Neural progenitor cell (in vitro differentiated cells): ENCODE data around the gene WNK1. TPM values are rescaled to one million over a fixed set of nuclear protein-coding genes. Genes with fewer than 3 reads are reported as not detected.

Experiments
- DNase-seq: peaks from one replicate; pipeline ENCODE4 v3.0.0-alpha.2; 2016; ENCODE audit warnings: low spot score
- H2AFZ ChIP-seq: fragments of 200-600 bp; sonication (generic); replicated peaks from 2 replicates; pipeline ENCODE4 v1.6.1; 2016; ENCODE audit warnings: antibody characterized with exemption
- H3F3A ChIP-seq: fragments of 200-600 bp; sonication (generic); 2 replicates; pipeline ENCODE4 v1.6.1; 2016; ENCODE audit warnings: antibody characterized with exemption, low read depth
- H3K27ac ChIP-seq: fragments of 200-600 bp; sonication (generic); 2 replicates; pipeline ENCODE4 v1.5.1; 2016; ENCODE audit warnings: mild to moderate bottlenecking
- H3K27me3 ChIP-seq: fragments of 200-600 bp; sonication (generic); 2 replicates; pipeline ENCODE4 v1.6.1; 2016; ENCODE audit warnings: mild to moderate bottlenecking, moderate library complexity
- H3K36me3 ChIP-seq: fragments of 200-600 bp; sonication (generic); 2 replicates; pipeline ENCODE4 v1.5.1; 2016
- H3K4me1 ChIP-seq: fragments of 200-600 bp; sonication (generic); 2 replicates; pipeline ENCODE4 v1.6.1; 2016; ENCODE audit warnings: mixed run types
- H3K4me2 ChIP-seq: fragments of 200-600 bp; sonication (generic); 2 replicates; pipeline ENCODE4 v1.6.1; 2016
- H3K4me3 ChIP-seq: fragments of 200-600 bp; sonication (generic); 2 replicates; pipeline ENCODE4 v1.5.1; 2016
- H3K79me2 ChIP-seq: fragments of 200-600 bp; sonication (generic); 2 replicates; pipeline ENCODE4 v1.6.1; 2016; ENCODE audit warnings: low read depth
- H3K9ac ChIP-seq: fragments of 200-600 bp; sonication (generic); 2 replicates; pipeline ENCODE4 v1.6.1; 2016
- H3K9me3 ChIP-seq: fragments of 200-600 bp; sonication (generic); 2 replicates; pipeline ENCODE4 v1.5.1; 2016; ENCODE audit warnings: low read depth
- H4K20me1 ChIP-seq: fragments of 200-600 bp; sonication (generic); 2 replicates; pipeline ENCODE4 v1.6.1; 2016; ENCODE audit warnings: low read depth
- H3K27ac Mint-ChIP-seq: 3 replicates; pipeline ENCODE4 v1.8.0; 2021; ENCODE audit warnings: mixed read lengths
- H3K27me3 Mint-ChIP-seq: 2 replicates; pipeline ENCODE4 v1.8.0; 2022; ENCODE audit warnings: low read depth, mild to moderate bottlenecking, inconsistent platforms, moderate library complexity, mixed read lengths; ENCODE audit not compliant: insufficient read depth
- H3K36me3 Mint-ChIP-seq: 3 replicates; pipeline ENCODE4 v1.8.0; 2021; ENCODE audit warnings: mixed read lengths
- H3K4me1 Mint-ChIP-seq: 3 replicates; pipeline ENCODE4 v1.8.0; 2021; ENCODE audit warnings: mixed read lengths
- H3K4me3 Mint-ChIP-seq: 3 replicates; pipeline ENCODE4 v1.8.0; 2021; ENCODE audit warnings: mild to moderate bottlenecking, moderate library complexity, mixed read lengths
- H3K9me3 Mint-ChIP-seq: 3 replicates; pipeline ENCODE4 v1.8.0; 2020; ENCODE audit warnings: mixed read lengths
- EZH2 ChIP-seq: fragments of 200-600 bp; sonication (generic); IDR thresholded peaks from 2 replicates; pipeline ENCODE4 v1.6.1; 2017; ENCODE audit warnings: antibody characterized with exemption, mild to moderate bottlenecking, moderate library complexity
- EZH2phosphoT487 ChIP-seq: fragments of 200-600 bp; sonication (generic); IDR thresholded peaks from 2 replicates; pipeline ENCODE4 v1.6.1; 2017; ENCODE audit warnings: antibody characterized with exemption
- total RNA-seq: library from RNA; depleted of rRNA; stranded (reverse); fragments of >200 nt; gene quantifications from 2 replicates; pipeline ENCODE4 v1.2.3, GENCODE V29; 2015; ENCODE audit warnings: low replicate concordance
- TF ChIP-seq, protein P1 (sequence below): fragments of 200-600 bp; sonication (generic); IDR thresholded peaks from 2 replicates; pipeline ENCODE4 v1.5.1; 2017; ENCODE audit warnings: antibody characterized with exemption, mild to moderate bottlenecking

WNK1 gene
- total RNA-seq, 1 donor from 2014 or later, result 73.1 TPM

DNA sequence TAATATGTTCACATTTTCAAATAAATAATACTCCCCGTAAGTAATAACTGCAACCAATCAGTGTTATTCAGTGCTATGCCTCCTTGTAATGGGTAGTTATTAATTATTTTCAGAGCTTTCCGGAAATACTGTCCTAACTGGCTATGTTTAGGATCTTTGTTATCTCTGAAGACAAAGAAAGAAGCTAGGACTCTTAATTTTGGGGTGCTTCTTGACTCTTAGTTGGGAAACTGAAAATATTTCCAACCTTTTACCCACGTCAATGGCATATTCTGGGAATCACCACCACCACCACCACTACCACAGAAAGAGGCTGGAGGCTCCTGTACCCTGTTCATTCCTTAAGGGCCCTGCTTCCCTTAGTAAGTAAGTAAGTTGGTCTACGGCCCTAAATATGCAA lies 158.0 kb downstream of the WNK1 start:
- Histone ChIP-seq H3K79me2 (no peaks in the 10 kb centered on the region), H3K4me3 (no peak overlapping the region), H3F3A (peaks cover 7% of the 10 kb centered on the region), H3K4me2 (no peak overlapping the region), H3K4me1 (peaks cover 5% of the 10 kb centered on the region), H3K27ac (no peak overlapping the region), H3K36me3 (peaks cover 16% of the 10 kb centered on the region), H3K27me3 (no peaks in the 10 kb centered on the region), H3K9me3 (no peaks in the 10 kb centered on the region), H2AFZ (no peak overlapping the region), H3K9ac (no peak overlapping the region), H4K20me1 (peaks cover 23% of the 10 kb centered on the region)
- no peak for DNase-seq
- TF ChIP-seq EZH2 (no peak), EZH2phosphoT487 (no peak)
- TF ChIP-seq, protein P1, sequence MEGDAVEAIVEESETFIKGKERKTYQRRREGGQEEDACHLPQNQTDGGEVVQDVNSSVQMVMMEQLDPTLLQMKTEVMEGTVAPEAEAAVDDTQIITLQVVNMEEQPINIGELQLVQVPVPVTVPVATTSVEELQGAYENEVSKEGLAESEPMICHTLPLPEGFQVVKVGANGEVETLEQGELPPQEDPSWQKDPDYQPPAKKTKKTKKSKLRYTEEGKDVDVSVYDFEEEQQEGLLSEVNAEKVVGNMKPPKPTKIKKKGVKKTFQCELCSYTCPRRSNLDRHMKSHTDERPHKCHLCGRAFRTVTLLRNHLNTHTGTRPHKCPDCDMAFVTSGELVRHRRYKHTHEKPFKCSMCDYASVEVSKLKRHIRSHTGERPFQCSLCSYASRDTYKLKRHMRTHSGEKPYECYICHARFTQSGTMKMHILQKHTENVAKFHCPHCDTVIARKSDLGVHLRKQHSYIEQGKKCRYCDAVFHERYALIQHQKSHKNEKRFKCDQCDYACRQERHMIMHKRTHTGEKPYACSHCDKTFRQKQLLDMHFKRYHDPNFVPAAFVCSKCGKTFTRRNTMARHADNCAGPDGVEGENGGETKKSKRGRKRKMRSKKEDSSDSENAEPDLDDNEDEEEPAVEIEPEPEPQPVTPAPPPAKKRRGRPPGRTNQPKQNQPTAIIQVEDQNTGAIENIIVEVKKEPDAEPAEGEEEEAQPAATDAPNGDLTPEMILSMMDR, result no peak
- Mint-ChIP-seq H3K4me1 (peaks cover 4% of the 10 kb centered on the region), H3K27ac (no peak overlapping the region), H3K9me3 (no peaks in the 10 kb centered on the region), H3K4me3 (no peak overlapping the region), H3K36me3 (peaks cover 57% of the 10 kb centered on the region), H3K27me3 (no peaks in the 10 kb centered on the region)

DNA sequence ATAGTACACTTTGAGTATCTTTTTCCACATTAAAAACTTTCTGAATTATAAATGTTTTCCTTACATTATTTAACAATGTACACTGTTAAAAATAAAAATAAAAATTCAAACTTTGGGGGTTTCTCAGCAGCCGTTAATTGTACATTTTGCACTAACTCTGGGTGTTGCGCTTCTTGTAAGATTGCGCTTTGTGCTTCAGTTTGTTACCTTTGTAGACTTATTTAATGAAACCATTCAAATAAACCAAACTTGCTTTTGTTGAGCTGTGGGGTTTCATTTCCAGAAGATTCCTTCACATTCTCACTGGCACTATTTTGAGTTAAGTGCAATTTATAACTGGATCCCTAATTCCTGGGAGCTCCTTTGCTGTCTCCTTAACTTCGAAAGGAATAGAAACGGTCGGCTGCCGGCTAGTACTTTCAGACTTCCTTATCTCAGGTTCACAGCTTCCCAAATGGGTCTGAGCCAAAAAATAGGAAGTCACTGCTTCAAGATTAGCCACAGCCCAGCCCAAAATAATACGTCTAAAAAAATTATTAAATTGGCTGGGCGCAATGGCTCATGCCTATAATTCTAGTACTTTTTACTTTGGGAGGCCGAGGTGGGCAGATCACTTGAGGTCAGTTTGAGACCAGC lies 158.9 kb downstream of the WNK1 start:
- Mint-ChIP-seq H3K9me3 (no peaks in the 10 kb centered on the region), H3K36me3 (peaks cover 49% of the 10 kb centered on the region), H3K4me3 (no peak overlapping the region), H3K27ac (no peak overlapping the region), H3K27me3 (no peaks in the 10 kb centered on the region), H3K4me1 (no peaks in the 10 kb centered on the region)
- Histone ChIP-seq H3F3A (peaks cover 7% of the 10 kb centered on the region), H3K27me3 (no peaks in the 10 kb centered on the region), H3K79me2 (no peaks in the 10 kb centered on the region), H3K36me3 (peaks cover 16% of the 10 kb centered on the region), H2AFZ (no peak overlapping the region), H3K9ac (no peak overlapping the region), H3K9me3 (no peaks in the 10 kb centered on the region), H3K4me1 (peaks cover 5% of the 10 kb centered on the region), H4K20me1 (peaks cover 22% of the 10 kb centered on the region), H3K4me2 (no peak overlapping the region), H3K27ac (peak overlapping the region; percentile 41), H3K4me3 (no peak overlapping the region)
- DNase-seq, result no peak
- TF ChIP-seq EZH2 (no peak), EZH2phosphoT487 (no peak)
- TF ChIP-seq, protein P1, result no peak

DNA sequence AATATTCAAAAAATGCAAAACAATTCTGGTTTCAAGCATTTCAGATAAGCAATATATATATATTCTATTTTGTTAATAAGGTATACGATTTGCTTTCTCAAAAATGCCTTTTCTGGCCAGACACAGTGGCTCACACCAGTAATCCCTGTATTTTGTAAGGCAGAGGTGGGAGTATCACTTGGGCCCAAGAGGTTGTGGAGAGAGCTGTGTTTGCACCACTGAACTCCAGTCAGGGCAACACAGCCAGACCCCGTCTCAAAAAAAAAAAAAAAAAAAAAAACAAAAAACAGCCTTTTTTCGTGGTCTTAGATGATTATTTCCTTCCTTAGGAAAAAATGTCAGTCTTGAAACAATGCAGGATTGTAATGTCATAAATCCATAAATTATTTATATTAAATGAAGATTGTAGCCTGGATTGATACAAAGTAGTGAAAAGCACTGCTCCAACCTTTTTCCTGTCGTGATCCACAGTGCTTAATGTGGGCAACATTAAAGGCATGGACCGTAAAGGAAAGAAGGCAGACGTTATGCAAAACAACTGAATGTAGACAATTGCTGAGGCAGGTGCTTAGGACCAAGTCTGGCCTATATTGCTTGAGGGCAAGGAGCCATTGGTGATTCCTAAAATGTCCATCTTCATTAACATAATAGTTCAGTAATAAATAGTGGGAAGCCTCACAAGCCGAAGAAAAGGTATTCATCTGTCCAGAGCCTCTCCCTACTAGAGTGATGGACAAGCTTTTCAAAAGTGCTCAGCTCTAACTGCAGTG lies 160.3 kb downstream of the WNK1 start:
- Histone ChIP-seq H3K36me3 (peaks cover 16% of the 10 kb centered on the region), H3K27ac (no peak overlapping the region), H3K27me3 (no peaks in the 10 kb centered on the region), H3K4me3 (no peak overlapping the region), H3K9ac (no peak overlapping the region), H4K20me1 (peaks cover 14% of the 10 kb centered on the region), H3K4me1 (peaks cover 5% of the 10 kb centered on the region), H3K4me2 (no peak overlapping the region), H3K79me2 (no peaks in the 10 kb centered on the region), H3K9me3 (no peaks in the 10 kb centered on the region), H2AFZ (no peak overlapping the region), H3F3A (peaks cover 7% of the 10 kb centered on the region)
- Mint-ChIP-seq H3K4me3 (no peak overlapping the region), H3K36me3 (peaks cover 50% of the 10 kb centered on the region), H3K27me3 (no peaks in the 10 kb centered on the region), H3K4me1 (no peaks in the 10 kb centered on the region), H3K27ac (no peak overlapping the region), H3K9me3 (no peaks in the 10 kb centered on the region)
- DNase-seq, result no peak
- TF ChIP-seq EZH2phosphoT487 (no peak), EZH2 (no peak)
- TF ChIP-seq, protein P1, result no peak
